ENCODE results near the gene PCLO.
A peak's percentile ranks its signal among the peaks of the same experiment; 100 is the strongest.
"Not testable (repeated sequence)": the region's sequence is repeated elsewhere in the genome, so short reads cannot be mapped to it uniquely, and the experiment has no call there.

Gene PCLO

DNA sequence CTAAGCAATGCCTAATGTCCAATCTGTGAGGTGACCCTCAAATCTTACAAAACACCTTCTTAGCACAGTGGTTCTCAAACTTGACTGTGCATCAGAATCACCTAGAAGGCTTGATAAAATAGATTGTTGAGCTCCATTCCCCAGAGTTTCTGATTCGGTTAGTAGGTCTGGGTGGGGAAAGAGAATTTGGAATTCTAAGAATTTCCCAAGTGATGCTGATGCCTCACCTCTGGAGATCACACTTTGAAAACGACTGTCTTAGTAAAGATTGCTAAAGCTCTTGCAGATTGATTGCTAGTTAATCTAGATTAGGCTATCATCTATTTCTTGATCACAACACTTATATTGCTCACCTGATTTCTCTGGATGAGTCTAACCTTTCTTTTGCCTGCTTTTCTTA lies 126.6 kb downstream of the PCLO start:
- DNase-seq: no peak

GRCh38 chr7:83032195-83032594 lies 130.5 kb downstream of the PCLO start:
- no peak for DNase-seq

GRCh38 chr7:83023817-83024665 lies 138.6 kb downstream of the PCLO start:
- DNase-seq: not testable (repeated sequence)

- DNase-seq: no peak
Measured at GRCh38 chr7:83021032-83021431, 141.7 kb downstream of the PCLO start.

DNA sequence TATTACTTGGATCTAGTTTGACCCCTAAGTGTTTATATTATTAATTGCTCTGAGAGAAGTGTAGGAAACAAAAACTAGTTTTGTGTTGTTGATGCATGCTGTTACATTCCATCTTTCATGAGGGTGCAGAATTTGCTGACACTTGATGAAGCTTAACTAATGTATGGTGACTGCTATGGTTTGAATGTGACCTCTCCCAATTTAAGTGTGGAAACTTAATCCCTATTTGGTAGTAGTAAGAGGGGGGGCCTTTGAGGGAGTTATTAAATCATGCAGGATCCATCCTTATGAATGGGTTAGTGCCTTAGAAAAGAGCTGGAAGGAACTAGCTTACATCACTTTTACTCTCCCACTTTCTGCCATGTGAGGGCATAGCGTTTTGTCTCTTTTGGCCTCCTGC lies 142.5 kb downstream of the PCLO start:
- no peak for DNase-seq

DNA sequence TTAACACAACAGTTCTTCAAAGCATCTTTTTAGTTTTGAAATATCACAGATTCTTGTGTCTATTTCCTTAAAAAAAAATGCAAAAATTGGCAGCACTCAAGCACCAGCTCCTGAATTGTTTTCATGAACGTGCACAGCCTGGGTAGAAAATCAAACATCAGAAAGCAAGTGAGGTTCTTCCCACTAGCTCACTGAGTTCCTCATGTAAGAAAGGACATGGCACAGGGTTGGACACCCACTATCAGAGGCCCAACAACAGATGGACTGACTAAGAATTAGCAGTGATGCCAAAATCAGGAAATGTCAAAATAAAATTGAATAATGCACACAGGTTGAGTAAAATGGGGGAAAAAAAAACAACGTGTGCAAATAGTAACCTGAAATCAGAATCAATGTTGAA lies 146.8 kb downstream of the PCLO start:
- DNase-seq: no peak

DNA sequence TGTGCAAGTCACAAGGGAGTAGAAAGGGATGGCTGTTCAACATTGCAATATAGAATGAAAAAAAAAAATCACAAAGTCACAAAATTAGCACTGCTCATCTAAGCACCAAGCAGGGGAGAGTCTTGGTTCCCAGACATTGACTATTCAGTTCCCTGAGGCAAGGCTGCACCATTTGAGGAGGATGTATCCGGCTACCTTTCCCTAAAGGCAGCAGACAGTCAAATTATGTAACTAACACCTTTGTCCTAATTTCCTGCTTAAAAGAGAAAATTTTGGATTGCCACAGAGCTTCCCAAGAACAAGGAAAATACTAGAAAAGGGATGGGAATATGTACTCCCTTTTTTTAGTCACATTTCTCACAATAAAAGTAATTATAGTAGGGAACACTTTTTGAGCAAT lies 148.1 kb downstream of the PCLO start:
- DNase-seq: no peak

DNA sequence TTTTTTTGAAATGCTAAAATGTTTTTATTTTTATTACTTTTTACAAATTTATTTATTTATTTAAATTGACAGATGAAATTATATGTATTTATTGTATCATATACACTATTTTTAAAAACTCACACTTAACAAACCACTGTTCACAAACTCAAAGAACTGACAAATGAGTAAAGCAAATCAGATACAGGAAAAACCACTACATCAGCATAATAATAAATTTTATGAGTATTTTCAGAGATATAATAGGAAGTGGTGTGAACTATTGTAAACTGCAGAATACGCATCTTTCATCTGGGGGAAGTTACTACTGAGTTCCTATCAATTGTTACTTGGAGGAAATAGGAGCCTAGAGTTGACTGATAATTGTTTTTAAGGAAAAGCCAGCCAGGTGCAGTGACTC lies 150.7 kb downstream of the PCLO start:
- no peak for DNase-seq

DNA sequence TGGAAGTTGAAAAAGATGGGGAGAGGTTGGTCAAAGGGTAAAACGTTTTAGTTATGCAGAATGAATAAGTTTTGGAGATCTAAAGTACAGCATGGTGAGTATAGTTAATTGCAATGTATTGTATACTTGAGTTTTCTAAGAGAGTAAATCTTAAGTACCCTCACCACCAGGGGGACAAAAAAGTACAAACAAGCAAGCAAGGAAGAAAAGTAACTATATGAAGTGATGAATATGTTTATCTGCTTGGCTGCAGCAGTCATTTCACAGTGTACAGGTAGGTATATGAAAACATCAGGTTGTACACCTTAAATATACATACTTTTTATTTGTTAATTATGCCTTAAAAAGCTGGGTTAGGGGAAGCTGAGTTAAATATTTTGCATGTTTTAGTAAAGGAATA lies 157.3 kb downstream of the PCLO start:
- DNase-seq: no peak

DNA sequence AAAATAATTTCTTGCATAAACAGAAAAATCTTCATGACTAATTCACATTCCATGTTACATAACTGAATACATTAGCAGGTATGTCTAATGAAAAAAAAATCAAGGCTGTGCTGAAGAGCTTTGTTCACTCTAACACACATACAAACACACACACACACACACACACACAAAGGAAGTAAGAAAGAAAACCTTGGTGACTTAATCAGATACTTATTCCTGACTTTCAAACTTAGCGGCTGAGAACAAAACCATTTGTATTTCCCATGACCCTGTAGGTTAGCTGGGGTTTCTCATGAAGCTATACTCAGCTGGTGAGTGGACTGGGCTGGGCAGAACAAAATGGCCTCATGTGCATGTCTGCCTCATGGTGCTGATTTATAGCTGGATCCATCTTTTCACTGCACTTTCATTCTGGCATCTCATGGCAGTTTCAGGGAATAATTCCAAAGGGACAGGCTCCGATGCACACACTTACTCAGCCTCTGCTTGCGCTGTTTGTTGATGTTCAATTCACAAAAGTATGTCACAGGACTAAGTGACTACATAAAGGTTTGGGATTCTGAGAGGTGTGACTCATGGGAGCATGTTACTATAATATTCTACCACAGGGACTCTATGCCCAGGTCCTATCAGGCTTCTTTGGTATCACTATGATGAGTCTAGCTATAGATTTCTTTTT lies 161.2 kb downstream of the PCLO start:
- no peak for DNase-seq

DNA sequence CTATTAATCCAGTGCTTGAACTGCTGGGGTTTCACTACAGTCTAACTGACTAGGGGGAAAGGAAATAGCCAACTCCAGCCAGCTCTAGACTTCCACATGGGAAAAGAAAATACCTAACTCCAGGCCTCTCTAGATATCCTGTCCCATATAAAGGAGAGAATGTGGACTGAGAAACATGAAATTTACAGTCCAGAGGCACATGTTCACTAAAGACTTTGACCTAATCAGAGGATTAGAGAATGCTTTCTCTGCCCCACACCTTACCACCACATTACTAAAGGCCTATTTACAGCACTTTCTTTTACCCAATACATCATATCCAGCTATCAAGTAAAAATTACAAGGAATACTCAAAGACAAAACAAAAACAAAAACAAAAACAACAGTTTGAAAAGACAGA lies 164.2 kb downstream of the PCLO start:
- DNase-seq: no peak

GRCh38 chr7:82985144-82985802 lies 177.4 kb downstream of the PCLO start:
- peak; percentile 24 to 44 for DNase-seq

DNA sequence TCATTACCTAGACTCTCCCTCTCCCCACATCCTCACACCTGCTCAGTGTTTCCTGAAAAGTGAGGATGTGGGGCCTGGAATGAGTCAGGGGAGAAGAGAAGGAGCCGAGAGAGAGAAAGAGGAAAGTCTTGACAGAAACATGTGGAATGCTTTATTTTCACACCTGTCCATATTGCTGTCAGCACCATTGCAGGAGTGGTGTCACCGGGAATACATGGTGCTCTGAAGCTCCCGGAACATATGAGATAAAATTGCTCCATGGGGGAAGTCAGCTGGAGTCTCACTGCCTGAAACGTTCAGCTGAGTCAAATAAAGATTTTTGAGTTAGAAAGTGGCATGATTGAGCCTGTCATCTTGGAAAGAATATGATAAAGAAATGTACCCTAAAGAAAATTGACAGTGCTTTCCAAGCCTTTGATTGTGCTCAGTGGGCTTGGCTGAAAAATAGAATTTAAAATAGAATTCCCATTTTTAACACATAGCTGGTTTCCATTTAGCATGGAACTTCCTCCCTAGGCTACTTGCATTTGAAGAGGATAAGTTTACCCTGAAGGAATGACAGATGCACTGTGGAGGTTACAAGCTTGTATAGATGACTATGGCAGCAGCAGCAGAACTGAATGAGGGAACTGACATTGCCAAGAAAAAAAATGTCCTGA lies 182.4 kb downstream of the PCLO start:
- no peak for DNase-seq

GRCh38 chr7:82975811-82976468 lies 186.7 kb downstream of the PCLO start:
- no peak for DNase-seq

- no peak for DNase-seq
Measured at GRCh38 chr7:82972135-82972534, 190.5 kb downstream of the PCLO start.

GRCh38 chr7:82965088-82966036 lies 197.3 kb downstream of the PCLO start:
- no peak for DNase-seq

GRCh38 chr7:82964150-82964882 lies 198.4 kb downstream of the PCLO start:
- no peak for DNase-seq

DNA sequence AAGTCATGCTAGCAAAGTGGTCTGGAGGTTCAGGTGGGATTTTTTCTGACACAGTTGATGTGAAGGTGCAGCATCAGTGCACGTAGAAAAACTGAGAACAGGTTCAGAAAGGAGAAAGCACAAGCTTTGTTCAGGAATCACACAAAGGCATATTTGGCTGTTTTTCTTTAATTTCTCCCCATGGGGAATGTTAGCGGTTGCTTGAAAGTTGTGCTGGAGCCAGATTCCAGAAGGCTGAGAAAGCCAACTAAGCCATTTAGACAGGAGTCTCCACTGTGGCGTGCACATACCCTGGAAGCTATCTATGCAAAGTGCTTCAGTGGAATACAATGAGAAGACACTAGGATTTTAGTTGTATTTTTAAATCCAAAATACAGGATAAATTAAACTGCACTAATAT lies 201.4 kb downstream of the PCLO start:
- no peak for DNase-seq

DNA sequence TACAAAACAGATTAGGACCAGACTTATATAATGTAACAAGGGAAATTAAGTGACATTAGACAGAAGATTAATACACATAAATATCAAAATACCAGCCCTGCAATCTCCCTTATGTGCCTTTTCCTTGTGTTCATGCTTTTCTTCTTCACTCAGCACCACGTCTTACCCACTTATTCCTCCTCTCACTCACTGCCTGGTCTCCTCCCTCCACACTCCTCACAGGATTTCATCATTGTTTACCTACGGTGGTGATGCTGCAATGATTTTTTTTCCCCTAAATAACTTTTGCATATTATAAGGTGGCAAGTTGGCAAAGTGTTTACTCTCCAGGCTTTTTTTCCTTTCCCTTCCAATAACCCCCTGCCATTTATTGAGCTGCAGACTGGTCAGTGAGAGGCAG lies 203.2 kb downstream of the PCLO start:
- no peak for DNase-seq

GRCh38 chr7:82957521-82957920 lies 205.2 kb downstream of the PCLO start:
- DNase-seq: no peak

Data from SHP77 (cell line).